Left forelimb (tissue), 1 donor: ENCODE measurements around the gene TSPAN14.
"Not testable (repeated sequence)": the region's sequence is repeated elsewhere in the genome, so short reads cannot be mapped to it uniquely, and the experiment has no call there.

Source experiments
- DNase-seq: peaks from one replicate; pipeline ENCODE4 v3.0.0-alpha.2; 2018; ENCODE audit warnings: low spot score

Gene TSPAN14, protein sequence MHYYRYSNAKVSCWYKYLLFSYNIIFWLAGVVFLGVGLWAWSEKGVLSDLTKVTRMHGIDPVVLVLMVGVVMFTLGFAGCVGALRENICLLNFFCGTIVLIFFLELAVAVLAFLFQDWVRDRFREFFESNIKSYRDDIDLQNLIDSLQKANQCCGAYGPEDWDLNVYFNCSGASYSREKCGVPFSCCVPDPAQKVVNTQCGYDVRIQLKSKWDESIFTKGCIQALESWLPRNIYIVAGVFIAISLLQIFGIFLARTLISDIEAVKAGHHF

DNA sequence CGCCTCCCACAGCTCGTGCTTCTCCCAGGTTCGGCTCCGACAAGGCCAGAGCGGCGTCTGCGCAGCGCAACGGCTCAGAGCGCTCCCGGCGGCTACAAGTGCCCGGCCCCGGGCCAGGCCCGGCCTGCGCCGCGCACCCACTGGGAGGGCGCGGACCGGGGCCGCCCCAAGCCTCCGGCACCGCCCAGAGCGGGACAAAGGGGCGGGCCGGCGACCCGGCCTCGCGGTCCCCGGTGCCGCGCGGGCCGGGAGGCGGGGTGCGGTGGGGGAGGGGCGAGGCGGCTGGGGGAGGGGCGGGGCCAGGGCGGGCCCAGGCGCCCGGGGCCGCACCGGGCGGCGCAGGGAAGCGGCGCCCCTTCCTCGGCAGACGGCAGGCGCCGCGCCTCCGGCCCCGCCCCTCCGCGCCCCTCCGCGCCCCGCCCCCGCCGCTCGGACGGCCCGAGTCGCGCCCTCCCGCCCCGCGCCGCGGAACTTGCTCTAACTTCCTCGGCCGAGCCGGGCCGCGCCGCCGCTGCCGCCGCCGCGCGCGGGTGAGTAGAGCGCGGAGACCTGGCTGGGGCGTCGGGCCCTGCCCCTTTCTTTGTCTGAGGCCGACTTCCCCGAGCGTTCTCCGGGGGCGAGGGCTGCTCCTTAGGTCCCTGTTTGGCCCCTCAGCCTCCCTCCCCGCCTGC lies at the start of gene TSPAN14:
Gene TSPAN14, plus strand, starts transcription at position 469 of the 671 bp plus-strand sequence. CDS start 34,924 bp downstream, outside the sequence.
- peak; percentile 90 for DNase-seq

DNA sequence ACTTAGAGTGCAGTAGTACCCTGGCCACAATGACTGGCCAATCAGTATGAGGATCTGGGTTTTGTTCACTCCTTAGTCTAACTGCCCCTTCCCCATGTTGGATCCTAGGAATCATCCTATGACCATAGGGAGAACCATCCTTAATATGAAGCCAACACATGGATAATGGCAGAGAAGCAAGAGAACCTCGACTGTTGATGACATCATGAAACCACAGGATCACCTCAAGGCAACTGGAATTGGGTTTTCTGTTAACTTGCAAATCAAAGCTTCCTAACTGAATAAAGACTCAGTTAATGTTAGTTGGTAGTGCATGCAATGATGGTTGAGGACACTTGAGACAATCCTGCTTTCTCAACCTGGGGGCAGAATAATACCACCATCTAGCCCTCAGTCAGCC lies 49.1 kb upstream of the TSPAN14 start:
- DNase-seq, result no peak

DNA sequence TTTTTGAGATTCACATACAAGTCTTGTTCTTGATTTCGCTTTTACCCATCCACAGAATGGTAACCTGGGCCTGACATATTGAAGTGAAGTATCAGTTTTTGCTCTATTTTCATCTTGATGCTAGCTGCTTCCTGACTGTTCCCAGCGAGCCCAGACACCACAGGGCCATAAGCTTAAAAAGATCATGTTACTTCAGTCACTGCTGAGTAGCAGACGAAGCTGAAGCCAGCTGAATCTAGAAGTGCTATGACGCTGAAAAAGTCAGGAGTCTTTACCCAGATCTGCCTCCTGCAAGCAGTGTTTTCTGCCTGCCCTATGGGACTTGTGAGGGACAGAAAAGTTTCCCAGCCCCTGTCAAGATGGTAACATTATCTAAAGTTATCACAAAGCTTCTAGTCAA lies 48.5 kb upstream of the TSPAN14 start:
- no peak for DNase-seq

DNA sequence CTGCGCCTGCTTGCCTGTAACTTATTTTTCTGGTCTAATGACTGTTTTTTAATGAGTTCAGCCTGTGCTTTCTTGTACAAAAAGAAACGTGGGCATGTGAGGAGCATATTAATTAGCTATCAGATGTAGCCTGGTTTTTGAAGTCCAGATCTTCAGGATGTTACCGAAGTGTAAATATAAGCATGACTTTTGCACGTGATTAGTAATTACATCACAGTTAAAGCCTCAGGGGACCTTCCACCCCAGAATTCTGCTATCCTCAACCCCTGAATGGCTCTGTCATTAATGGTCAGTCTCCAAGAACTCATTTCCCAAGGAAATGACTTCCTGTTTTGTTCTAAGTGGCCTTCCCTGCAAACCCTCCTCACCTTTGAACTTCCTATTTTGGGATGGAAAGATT lies 47.9 kb upstream of the TSPAN14 start:
- DNase-seq, result no peak

DNA sequence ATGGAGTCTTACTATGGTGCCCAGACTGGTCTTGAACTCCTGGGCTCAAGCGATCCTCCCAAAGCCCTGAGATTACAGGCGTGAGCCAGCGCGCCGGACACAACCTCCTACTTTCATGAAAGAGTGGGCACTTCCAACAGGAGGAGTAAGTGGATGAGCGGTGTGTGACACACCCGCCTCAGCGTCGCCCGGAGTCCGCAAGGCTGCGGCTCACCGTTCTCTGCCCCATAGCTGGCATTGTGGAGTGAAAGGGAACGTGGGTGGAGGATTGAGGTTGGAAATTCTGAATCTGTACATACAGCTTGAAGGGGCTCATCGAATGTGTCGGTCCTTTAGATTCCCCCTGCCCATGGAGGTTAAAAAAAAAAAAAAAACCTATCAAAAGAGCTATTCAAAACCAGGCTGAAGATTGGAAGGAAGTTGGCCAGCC lies 46.3 kb upstream of the TSPAN14 start:
- no peak for DNase-seq

DNA sequence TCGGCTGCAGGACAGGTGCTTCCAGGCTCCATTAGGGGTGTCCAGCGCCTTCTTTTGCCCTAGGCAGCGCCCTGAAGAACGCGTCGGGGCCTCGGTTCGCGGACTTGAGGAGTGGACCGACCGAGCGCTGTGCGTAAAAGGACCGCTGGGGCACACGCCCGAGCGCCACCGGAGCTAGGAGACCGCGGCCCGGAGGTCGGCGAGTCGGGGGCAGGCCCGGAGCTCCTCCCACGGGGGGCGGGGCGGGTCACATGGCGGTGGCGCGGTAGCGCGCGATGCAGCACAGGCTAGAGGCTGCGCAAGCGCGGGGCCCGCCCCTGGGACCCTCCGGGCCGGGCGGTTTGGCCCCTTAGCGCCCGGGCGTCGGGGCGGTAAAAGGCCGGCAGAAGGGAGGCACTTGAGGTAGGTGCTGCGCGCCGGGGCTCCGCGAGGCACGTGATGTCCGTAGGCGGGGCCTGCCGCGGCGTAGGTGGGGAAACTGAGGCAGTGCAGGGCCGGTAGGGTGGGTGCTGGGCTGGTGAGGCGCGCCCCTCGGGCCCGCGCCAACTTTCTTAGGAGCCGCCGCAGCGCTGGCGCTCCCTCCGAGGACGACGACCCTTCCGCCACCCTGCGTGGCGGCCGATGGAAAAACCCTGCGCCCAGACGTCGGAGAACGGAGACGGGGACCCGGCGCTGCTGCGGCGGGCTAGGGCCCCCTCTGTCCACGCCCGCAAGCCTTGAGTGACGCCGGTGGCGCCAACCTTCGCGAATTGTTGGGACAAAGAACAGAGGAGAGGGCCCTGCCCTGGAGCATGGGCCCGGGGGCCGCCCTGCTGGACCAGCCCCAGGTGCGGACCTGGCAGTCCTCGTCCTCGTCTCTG lies 45.6 kb upstream of the TSPAN14 start, which contains the start of gene PRXL2A:
Gene PRXL2A, plus strand, starts transcription at position 310 of the 860 bp plus-strand sequence. CDS start 11,917 bp downstream, outside the sequence.
- peak; percentile 89 for DNase-seq

DNA sequence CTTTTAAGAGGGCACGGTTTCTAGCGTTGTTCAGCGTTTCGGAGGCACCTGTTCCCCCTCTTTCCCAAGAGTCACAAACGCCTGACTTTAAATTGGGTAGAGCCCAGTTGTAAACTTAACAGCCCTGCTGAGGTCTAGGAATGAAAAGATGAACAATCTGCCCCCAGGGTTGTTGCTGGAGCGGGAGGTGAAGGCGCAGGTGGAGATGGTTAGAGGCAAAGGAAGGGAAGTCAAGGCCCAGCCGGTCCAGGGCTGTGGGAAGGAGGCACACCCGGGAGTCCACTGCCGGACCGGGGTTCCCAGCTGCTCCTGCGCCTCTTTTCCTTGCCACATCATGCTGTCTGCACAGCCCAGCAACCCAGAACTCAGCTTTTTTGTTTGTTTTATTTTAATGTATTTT lies 45.0 kb upstream of the TSPAN14 start:
- DNase-seq, result no peak

DNA sequence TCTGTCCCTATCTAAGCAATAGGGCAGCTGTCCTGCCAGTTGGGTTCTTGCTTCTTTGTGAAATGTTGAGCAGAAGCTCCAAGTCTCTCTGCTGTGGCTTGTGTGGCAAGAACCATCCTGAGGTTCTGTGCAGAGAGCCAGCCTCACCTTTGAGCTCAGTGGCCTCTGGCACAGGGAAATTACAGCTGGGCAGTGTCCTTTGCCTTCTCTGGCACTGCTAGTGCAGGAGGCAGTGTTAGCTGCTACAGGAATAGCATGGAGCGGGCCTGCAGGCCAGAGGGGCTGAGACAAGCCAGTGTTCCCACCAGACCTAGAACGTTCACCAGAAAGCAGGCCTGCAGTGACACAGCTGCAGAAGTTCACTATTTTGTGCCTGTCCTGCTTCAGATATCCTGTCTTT lies 44.0 kb upstream of the TSPAN14 start:
- no peak for DNase-seq

DNA sequence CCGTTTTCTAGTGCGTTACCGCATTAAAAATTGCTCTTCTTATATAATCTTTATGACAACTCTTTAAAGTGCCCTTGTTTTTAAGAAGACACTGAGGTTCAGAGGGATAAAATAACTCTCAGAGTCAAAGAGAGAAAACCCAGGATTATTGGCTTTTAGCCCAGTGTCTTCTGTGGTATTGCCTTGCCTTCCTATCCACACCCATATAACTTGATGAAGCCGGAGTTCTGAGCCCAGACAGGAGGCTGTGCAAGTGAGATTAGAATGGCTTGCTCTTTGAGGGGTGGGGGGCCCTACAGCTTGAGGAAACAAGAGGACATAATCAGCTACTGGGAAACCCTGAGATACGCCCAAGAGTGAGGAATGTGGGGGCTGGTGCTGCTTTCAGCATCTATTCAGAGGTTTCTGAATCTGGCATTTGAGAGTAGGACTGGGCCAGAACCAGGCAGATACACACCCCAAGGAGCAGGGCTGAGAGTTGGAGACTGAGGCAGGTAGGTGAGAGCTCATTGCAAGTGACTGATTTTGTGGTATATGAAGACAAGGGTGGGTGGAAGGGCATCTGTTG lies 43.4 kb upstream of the TSPAN14 start:
- no peak for DNase-seq

DNA sequence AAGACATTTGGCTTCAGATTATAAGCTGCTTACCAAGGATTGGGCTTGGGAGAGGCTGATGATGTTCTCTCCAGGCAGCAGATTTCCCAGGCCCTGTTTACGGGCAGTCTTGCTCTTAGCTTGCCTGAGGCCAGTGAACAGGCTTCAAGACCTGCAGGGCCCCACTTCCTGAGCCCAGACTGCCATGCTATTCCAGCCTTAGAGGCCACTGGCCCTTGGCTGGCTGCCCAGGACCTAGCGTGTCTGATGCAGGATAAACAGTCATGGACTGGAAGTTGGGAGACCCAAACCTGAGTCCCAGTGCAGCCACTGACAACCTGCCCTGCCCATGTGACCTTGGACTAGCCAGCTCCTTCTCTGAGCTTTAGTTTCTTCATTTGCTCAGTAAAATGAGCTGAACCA lies 42.8 kb upstream of the TSPAN14 start:
- no peak for DNase-seq

DNA sequence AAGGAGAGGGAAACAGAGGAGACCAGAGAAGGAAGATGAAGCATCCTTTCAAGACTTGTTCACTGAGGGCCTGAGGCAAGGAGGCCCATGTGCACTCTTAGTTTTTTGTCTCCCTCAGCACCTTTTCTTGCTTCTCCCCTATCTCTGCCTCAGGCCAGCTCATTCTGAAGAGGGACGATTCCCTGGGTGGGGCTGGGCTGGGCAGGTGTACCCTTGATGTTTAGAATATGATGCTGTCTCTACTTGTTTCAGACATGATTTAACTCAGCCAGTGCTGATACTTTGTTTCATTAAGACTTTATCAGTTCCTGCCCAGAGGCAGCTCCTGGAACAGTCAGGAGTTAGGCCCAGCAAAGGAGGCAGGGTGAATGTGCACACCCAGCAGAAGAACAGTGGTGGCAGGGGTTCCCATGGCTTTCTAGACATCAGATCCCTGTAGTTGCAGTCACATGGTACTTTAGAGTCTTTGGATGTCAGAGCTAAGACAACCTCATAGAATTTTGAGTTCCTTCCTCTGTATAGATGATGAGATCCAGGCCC lies 42.4 kb upstream of the TSPAN14 start:
- DNase-seq, result no peak

DNA sequence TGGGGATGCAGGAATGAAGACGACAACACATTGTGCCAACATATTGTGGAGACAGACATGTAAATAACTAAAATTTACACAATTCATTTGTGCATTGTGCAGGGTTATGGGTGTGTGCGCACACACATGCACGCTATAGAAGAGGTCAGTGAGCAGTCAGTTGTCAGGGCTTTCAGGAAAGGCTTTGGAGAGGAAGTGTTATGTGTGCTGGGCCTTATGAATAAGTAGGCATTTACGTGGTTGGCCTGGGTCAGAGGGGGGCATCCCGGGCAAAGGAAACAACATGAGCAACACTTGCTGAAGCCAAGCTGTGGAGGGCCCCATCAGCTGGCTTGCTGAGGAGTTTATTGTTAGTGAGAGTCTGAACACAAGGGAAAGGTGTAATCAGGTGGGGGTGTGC lies 41.6 kb upstream of the TSPAN14 start:
- no peak for DNase-seq

DNA sequence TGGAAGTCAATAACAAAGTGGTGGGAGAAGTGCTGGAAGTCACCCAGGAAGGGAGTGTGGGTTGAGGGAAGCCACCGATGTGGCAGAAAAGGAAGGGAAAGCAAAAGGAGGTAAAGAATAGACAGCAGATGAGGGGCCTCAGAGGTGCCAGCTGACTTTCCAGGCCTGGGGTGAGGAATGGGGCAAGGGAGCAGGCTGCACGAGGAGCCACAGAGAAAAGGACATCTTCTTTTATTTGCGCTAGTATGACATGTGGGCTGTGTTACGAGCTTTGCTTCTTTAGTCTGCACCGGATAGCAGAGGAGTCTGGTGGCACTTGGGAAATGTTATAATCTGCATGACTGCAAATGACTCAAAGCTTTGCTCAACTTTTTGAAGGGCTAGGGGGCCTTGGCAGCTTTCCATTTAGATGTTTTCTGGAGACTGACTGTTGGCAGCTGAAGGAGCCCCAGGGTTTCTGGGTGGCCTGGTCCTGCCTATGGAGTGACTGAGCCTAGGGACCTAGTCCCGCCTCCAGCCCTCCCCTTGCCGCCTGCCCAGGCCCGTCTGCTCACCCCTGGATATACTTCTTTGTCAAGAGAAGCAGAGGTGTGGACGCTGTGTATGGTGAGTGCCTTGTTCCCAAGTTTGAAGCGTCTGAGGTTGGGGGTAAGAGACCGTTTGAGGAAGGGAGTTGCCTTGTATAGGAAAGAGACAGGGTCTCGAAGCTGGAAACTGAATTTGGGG lies 40.7 kb upstream of the TSPAN14 start:
- DNase-seq, result no peak

DNA sequence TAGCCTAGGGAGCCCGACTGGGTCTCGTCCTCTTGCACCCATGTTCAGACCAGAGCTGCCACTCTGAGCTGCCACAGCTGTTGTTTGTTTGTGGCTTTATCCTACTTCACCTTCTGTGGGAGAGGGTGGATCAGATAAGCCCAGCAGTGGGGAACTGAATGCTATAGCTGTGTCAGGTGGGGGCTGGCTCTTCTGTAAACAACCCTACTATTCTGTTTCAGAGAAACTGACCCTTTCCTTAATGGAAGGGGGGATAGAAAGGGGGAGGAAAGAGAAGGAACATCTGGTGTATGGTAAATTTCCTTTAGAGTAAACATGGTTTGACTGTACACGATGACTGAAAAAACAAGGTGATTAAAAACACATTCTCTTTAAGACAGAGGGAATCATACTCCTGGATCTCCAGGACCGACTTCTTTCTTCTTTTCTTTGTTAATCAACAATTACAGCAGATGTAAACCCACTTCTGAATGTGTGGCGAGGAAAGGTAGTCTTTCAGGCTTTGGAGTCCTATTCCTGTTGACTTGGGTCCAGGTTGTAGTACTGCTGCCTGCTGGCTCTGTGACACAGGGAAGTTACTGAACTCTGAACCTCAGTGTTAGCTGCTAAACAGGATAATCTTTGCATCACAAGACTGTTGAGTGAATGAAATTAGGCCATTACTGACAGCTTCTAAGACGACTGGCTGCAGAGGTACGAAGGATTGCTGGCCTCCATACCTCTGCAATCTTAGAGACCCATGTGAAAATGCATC lies 39.8 kb upstream of the TSPAN14 start:
- DNase-seq, result no peak

DNA sequence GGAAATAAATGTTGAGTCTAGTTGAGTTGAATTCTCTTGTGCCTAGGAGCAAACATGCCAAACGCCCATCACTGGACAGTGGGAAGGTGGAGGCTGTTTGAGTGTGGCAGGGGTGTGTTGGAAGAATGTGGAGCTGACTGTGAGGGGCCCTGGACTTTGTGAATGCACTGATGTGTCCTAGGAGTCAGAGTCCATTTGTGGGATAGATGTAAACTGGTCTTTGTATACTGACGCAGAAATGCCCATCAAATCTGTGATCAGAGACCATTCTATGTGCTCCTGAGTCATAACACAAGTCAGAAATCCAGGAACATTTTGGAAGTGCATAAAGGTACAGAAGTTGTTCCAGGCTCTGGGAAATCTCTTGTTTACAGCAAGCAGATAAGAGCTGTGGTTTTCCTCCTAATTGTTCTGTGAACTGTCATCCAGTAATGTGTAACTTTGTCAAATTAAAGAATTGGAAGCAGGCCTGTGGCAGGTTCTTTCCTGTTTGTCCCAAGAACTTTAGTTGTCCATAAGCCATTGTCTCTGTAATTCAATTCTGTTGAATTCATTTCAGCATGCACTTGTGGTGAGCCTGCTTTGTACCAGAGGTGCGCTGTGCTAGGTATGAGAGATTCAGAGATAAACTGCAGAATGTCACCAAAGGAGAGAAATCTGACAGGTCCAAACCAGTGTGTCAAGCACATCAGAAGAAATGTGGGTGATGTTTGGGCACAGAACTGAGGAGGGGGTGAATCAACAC lies 38.2 kb upstream of the TSPAN14 start:
- DNase-seq, result no peak

DNA sequence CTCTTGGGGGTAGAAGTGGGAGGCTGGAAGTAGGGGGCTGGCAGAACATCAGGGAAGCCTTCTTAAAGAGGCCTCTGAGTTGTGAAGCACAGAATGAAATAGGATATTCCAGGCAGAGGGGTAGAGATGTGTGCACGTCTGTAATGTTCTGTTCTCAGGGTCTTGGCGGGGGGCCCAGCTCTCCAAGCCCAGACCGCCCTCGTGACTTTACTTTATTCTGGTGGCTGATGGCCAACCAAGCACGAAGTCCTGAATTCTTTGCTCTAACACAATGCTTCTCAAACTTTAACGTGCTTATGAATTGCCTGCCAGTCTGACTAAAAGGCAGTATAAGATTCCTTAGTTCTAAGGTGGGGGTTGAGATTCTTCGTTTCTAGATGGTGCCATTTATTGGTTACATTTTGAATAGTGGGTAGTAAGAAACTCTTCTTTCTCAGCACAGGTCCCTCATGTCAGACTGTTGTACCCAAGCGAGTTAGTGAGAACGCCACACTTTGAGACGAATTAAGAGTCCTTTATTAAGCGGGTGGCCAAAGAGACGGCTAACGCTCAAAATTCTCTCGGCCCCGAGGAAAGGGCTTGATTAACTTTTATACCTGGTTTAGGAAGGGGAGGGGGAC lies 37.5 kb upstream of the TSPAN14 start:
- peak; percentile 84 for DNase-seq

DNA sequence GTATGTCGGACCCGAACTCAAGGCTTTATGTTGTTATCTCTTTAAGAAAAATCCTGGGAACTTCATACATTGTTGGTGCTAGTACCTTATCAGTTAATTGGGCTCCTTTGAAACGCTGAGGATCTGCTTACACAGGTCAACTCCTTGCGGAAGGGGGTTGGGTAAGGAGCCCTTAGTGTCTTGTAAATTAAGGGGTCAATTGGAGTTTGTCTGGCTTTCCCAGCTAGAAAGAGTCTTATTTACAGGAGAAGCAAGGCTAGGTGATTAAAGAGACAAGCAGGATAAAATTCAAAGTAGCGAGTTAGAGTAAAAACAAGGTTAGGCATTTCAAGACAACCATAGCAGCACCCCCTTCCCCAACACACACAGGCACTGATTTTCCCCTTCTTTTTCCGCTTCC lies 36.9 kb upstream of the TSPAN14 start:
- not testable (repeated sequence) for DNase-seq

DNA sequence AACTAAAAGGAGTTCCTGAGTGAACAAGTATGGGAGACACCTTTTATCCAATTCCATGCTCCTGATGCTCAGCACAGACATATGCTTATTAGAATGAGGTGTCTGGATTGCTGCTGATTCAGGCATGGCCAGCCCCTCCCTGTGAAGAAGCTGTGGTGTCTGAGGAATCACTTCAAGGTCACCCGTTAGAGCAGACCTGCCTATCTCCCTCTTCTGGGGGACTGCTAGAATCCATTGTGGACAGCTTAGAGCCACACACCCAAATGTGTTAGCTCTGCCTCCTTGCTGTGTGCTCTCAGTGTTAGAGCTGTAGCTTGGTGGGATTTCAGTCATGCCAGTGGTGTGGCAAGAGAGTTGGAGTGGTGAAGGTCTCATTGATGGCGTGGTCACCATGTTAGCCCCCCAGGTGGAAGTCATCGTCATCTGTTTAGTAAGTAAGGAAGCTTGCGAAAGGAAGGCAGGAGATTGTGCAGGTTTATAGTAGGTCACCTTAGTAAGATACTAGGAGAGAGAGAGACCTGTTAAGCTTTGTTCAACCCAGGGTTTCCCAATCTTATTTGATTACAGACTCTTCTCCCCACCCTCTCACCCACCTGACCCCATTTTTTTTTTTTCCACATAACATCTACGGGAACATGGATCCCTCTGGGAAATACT lies 32.9 kb upstream of the TSPAN14 start:
- no peak for DNase-seq
